GM06990 (cell line): ENCODE results near the gene ZNF365.

Source experiments
- DNase-seq: peaks from one replicate; pipeline ENCODE4 v3.0.0-alpha.2; 2011; ENCODE audit not compliant: insufficient read length; ENCODE audit errors: extremely low read depth
- H3K27me3 ChIP-seq: replicated peaks from 2 replicates; pipeline ENCODE4 v1.6.0; 2011; ENCODE audit warnings: low read length; ENCODE audit not compliant: control insufficient read depth, insufficient read depth
- H3K36me3 ChIP-seq: 2 replicates; pipeline ENCODE4 v1.5.1; 2011; ENCODE audit warnings: low read length; ENCODE audit not compliant: control insufficient read depth, insufficient read depth
- H3K4me3 ChIP-seq: replicated peaks from 2 replicates; pipeline ENCODE4 v1.5.1; 2011; ENCODE audit warnings: low read depth, mild to moderate bottlenecking, control low read depth, low read length
- CTCF ChIP-seq: IDR thresholded peaks from 2 replicates; pipeline ENCODE4 v1.5.1; 2011; ENCODE audit warnings: low read length, control low read depth, mild to moderate bottlenecking, inconsistent platforms; ENCODE audit not compliant: insufficient read depth, poor library complexity, severe bottlenecking

Gene ZNF365

DNA sequence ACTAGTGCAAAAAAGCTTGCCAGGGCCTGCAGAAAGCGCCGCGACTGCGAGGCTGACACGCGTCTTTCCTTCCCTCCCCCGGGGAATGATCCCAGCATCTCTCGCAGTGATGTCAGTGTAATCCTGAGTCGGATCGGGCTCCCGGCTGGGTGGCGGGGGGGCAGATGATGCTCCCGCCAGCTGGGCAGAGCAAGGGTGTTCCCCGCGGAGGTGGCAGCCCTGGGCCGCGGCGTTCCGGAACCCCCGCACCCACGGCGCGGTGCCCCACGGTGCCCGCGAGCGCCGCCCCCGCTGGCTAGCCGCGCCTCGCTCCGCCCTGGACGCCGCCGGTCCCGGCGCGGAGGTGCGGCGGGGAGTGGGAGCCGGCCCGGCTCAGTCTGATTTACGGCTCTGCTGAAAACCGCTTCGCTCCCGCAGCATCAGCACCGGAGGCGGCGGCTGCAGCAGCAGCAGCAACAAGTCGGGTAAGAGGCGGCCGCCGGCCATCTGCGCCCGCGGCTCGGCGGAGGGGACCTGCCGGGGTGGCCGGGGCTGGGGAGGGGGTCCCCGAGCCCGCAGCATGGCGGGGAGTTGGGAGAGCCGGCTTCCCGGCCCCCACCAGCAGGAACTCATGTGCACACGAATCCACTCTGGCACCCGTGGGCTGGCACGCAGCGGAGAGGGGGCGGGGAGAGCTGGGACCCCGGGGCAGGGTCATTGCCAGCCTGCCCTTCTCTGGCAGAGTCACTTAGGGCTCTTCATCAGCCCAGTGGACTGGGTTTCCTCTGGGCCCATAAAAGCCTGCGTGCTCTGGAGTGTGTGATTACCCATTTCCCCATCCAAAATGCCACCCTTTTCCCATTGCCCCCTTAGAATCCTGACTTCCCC, at the start of gene ZNF365:
Gene ZNF365, plus strand, starts transcription at position 375 of the 867 bp plus-strand sequence. CDS start 1,825 bp downstream, outside the sequence.
- no peak within 1 kb of the TSS for H3K4me3 ChIP-seq

GRCh38 chr10:62326176-62326575, 48.0 kb upstream of the ZNF365 start:
- Histone ChIP-seq H3K36me3 (no peaks in the 10 kb centered on the region), H3K4me3 (no peak overlapping the region), H3K27me3 (no peaks in the 10 kb centered on the region)
- DNase-seq, result no peak
- no peak for TF ChIP-seq CTCF

More for the DNA sequence above, at the start of gene ZNF365:
- no peak for TF ChIP-seq CTCF
- H3K27me3 ChIP-seq, result peaks cover 3% of the 10 kb centered on the region; the same call in 1 of the 2 replicates
- no peaks in the 10 kb centered on the region for H3K36me3 ChIP-seq
- DNase-seq, result no peak

DNA sequence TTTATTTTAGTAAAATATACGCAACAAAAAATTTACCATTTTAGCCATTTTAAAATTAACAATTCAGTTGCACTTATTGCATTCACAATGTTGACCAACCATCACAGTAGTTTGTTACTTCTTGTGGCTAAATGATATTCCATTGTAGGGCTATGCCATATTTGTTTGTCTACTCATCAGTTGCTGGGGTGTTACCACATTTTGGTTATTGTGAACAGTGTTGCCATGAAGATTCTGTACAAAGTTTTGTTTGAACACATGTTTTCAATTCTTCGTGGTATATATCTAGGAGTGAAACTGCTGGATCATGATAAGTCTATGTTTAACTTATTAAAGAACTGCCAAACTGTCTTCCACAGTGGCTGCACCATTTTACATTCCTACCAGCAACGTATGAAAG, 46.3 kb upstream of the ZNF365 start:
- no peaks in the 10 kb centered on the region for H3K27me3 ChIP-seq
- TF ChIP-seq CTCF, result no peak
- DNase-seq, result no peak
- no peaks in the 10 kb centered on the region for H3K36me3 ChIP-seq
- no peak overlapping the region for H3K4me3 ChIP-seq

DNA sequence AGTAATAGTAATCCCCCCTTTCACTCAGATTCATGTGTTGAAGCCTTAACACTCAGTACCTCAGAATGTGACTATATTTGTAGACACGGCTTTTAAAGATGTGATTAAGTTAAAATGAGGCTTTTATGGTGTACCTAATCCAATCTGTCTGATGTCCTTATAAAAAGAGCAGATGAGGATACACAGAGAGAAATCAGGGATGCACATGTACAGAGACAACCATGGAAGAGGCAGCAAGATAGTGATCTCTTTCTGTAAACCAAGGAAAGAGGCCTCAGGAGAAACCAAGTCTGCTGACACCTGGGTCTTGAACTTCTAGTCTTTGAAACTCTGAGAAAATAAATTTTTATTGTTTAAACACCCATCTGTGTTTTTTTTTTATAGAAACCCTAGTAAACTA, 44.0 kb upstream of the ZNF365 start:
- TF ChIP-seq CTCF, result no peak
- H3K36me3 ChIP-seq, result no peaks in the 10 kb centered on the region

GRCh38 chr10:62332406-62332805, 41.8 kb upstream of the ZNF365 start:
- Histone ChIP-seq H3K36me3 (no peaks in the 10 kb centered on the region), H3K4me3 (no peak overlapping the region), H3K27me3 (no peaks in the 10 kb centered on the region)
- DNase-seq, result no peak
- TF ChIP-seq CTCF, result no peak

More for the DNA sequence above, 44.0 kb upstream of the ZNF365 start:
- Histone ChIP-seq H3K27me3 (no peaks in the 10 kb centered on the region), H3K4me3 (no peak overlapping the region)
- no peak for DNase-seq
